Loucy (cell line): ENCODE data around the gene NOXA1.
"Not testable (repeated sequence)": the region's sequence is repeated elsewhere in the genome, so short reads cannot be mapped to it uniquely, and the experiment has no call there.

Source experiments
- H2AFZ ChIP-seq: fragments of 200-600 bp; sonication (generic); 2 replicates; pipeline ENCODE4 v1.6.0; 2016; ENCODE audit warnings: antibody characterized with exemption, mild to moderate bottlenecking, low read length, moderate library complexity
- H3F3A ChIP-seq: fragments of 200-600 bp; 2 replicates; pipeline ENCODE4 v1.6.0; 2016; ENCODE audit warnings: antibody characterized with exemption, low read depth, mild to moderate bottlenecking
- H3K27me3 ChIP-seq: fragments of 200-600 bp; sonication (generic); 2 replicates; pipeline ENCODE4 v1.6.1; 2014; ENCODE audit warnings: low read length, mild to moderate bottlenecking; ENCODE audit not compliant: insufficient read depth, poor library complexity, severe bottlenecking
- H3K36me3 ChIP-seq: fragments of 200-600 bp; sonication (generic); 2 replicates; pipeline ENCODE4 v1.6.1; 2016; ENCODE audit warnings: low read length; ENCODE audit not compliant: insufficient read depth
- H3K4me1 ChIP-seq: fragments of 200-600 bp; sonication (generic); 2 replicates; pipeline ENCODE4 v1.5.1; 2014; ENCODE audit warnings: low read length, mild to moderate bottlenecking; ENCODE audit not compliant: insufficient read depth, poor library complexity, severe bottlenecking
- H3K4me2 ChIP-seq: fragments of 200-600 bp; sonication (generic); 2 replicates; pipeline ENCODE4 v1.6.0; 2014; ENCODE audit warnings: antibody characterized with exemption, low read length, low read depth, mild to moderate bottlenecking; ENCODE audit not compliant: poor library complexity, severe bottlenecking
- H3K4me3 ChIP-seq: fragments of 200-600 bp; sonication (generic); 2 replicates; pipeline ENCODE4 v1.5.1; 2014; ENCODE audit warnings: low read length, mild to moderate bottlenecking, mixed read lengths; ENCODE audit not compliant: poor library complexity, severe bottlenecking
- H3K79me2 ChIP-seq: fragments of 200-600 bp; sonication (generic); 2 replicates; pipeline ENCODE4 v1.6.1; 2014; ENCODE audit warnings: low read length; ENCODE audit not compliant: insufficient read depth
- H3K9ac ChIP-seq: fragments of 200-600 bp; sonication (generic); 2 replicates; pipeline ENCODE4 v1.6.0; 2014; ENCODE audit warnings: mild to moderate bottlenecking, low read depth, low read length, moderate library complexity; ENCODE audit not compliant: poor library complexity, severe bottlenecking
- H3K9me2 ChIP-seq: fragments of 200-600 bp; sonication (generic); replicated peaks from 2 replicates; pipeline ENCODE4 v1.6.1; 2016; ENCODE audit warnings: low read depth, low read length, mixed read lengths
- H3K9me3 ChIP-seq: fragments of 200-600 bp; sonication (generic); 2 replicates; pipeline ENCODE4 v1.6.1; 2014; ENCODE audit warnings: mild to moderate bottlenecking, antibody characterized with exemption, low read length, low read depth; ENCODE audit not compliant: insufficient read depth
- H4K20me1 ChIP-seq: fragments of 200-600 bp; sonication (generic); 2 replicates; pipeline ENCODE4 v1.6.0; 2014; ENCODE audit warnings: antibody characterized with exemption, low read length, mild to moderate bottlenecking; ENCODE audit not compliant: insufficient read depth, poor library complexity, severe bottlenecking
- EZH2phosphoT487 ChIP-seq: fragments of 200-600 bp; IDR thresholded peaks from 2 replicates; pipeline ENCODE4 v1.6.1; 2018; ENCODE audit warnings: antibody characterized with exemption, mild to moderate bottlenecking, moderate library complexity, borderline replicate concordance
- TF ChIP-seq, protein P1 (sequence below): fragments of 200-600 bp; sonication (generic); conservative IDR thresholded peaks from 2 replicates; pipeline ENCODE4 v1.5.1; 2014; ENCODE audit warnings: mild to moderate bottlenecking, antibody characterized with exemption, low read length

The NOXA1 gene

DNA sequence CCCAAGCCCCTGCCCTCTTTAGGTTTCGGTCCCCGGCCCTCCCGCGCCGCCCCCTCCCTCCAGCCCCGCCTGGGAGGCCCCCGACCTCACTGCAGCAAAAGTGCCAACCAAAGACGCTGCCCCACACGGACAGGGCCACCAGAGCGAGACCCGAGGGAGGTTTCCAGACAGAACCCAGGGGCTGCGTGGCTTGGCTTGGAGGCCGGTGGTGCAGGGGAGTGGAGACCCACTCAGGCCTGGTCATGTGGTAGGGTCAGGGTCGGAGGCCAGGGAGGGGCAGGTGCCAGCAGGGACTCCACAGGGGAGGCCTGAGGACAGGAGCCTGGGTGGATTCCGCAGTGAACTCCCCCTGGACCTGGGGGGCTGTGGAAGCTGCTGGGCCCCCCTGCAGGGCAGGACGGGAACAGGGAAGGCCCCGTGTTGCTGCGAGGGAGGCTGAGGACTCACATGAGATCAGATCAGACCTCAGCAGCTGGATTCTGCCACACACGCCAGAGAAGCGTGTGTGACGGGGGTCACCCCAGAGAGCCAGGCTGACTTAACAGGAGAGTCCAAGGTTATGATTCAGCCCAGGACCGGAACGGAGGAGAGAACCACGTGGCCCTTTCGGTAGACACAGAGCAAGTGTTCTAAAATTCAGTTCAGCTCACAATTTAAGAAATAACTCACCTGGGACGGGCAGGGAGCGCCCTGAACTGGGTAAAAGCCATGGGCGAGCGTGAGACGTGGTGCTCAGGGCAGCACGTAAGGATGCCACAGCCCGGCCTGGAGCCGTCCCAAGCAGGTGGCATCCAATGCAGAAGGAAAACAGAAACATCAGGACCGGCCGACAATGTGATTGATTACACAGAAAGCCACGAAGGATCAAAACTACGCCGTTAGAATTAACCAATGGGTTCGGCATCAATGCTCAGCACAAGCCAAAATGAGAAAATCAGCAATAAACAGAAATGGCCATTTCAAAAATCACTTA lies 39.1 kb upstream of the NOXA1 start:
- H2AFZ ChIP-seq, result no peak overlapping the region
- H3F3A ChIP-seq, result no peaks in the 10 kb centered on the region
- no peaks in the 10 kb centered on the region; the same call in 1 of the 2 replicates for H3K9me3 ChIP-seq

DNA sequence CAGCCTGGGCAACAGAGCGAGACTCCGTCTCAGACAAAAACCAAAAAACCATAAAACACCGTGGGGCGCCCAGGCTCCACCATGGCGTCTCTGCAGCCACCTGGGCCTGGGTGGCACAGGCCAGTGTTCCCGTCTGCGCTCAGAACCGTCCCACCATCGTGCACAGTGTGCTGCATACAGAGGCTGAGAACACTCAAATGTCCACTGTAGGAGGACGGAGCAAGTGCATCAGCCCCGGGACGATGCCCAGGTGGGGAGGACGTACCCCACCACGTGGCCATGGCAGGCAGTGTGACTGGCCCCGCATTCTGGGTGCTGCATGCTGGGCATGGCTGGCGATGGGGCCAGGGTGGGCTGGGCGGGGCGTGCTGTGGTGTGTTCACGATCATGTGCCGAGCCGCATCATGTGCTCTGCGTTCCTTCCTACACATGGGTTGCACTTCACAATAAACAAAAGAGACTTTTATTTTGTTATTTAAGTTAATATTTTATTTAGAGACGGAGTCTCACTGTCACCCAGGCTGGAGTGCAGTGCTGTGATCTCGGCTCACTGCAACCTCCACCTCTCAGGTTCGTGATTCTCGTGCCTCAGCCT lies 38.0 kb upstream of the NOXA1 start:
- no peaks in the 10 kb centered on the region for H3K36me3 ChIP-seq
- H3K9me3 ChIP-seq, result no peaks in the 10 kb centered on the region; the same call in 1 of the 2 replicates
- TF ChIP-seq, protein P1, sequence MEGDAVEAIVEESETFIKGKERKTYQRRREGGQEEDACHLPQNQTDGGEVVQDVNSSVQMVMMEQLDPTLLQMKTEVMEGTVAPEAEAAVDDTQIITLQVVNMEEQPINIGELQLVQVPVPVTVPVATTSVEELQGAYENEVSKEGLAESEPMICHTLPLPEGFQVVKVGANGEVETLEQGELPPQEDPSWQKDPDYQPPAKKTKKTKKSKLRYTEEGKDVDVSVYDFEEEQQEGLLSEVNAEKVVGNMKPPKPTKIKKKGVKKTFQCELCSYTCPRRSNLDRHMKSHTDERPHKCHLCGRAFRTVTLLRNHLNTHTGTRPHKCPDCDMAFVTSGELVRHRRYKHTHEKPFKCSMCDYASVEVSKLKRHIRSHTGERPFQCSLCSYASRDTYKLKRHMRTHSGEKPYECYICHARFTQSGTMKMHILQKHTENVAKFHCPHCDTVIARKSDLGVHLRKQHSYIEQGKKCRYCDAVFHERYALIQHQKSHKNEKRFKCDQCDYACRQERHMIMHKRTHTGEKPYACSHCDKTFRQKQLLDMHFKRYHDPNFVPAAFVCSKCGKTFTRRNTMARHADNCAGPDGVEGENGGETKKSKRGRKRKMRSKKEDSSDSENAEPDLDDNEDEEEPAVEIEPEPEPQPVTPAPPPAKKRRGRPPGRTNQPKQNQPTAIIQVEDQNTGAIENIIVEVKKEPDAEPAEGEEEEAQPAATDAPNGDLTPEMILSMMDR, result no peak
- no peak for TF ChIP-seq EZH2phosphoT487
- no peaks in the 10 kb centered on the region for H3K4me1 ChIP-seq
- H3K9me2 ChIP-seq, result no peaks in the 10 kb centered on the region
- H4K20me1 ChIP-seq, result no peaks in the 10 kb centered on the region
- H3K4me3 ChIP-seq, result no peak overlapping the region
- no peaks in the 10 kb centered on the region for H3K79me2 ChIP-seq
- H3K27me3 ChIP-seq, result no peaks in the 10 kb centered on the region
- H3K4me2 ChIP-seq, result no peak overlapping the region
- H2AFZ ChIP-seq, result no peak overlapping the region
- no peaks in the 10 kb centered on the region for H3F3A ChIP-seq
- no peak overlapping the region for H3K9ac ChIP-seq

More for the DNA sequence above, 39.1 kb upstream of the NOXA1 start:
- H3K4me3 ChIP-seq, result no peak overlapping the region
- no peaks in the 10 kb centered on the region for H3K4me1 ChIP-seq
- H3K79me2 ChIP-seq, result no peaks in the 10 kb centered on the region
- H3K27me3 ChIP-seq, result no peaks in the 10 kb centered on the region
- TF ChIP-seq, protein P1, result no peak
- no peak for TF ChIP-seq EZH2phosphoT487
- H4K20me1 ChIP-seq, result no peaks in the 10 kb centered on the region
- no peak overlapping the region for H3K9ac ChIP-seq
- H3K9me2 ChIP-seq, result no peaks in the 10 kb centered on the region
- no peak overlapping the region for H3K4me2 ChIP-seq
- no peaks in the 10 kb centered on the region for H3K36me3 ChIP-seq

GRCh38 chr9:137386507-137387113 lies 36.6 kb upstream of the NOXA1 start:
- not testable (repeated sequence) for H3K4me3 ChIP-seq, H3K79me2 ChIP-seq, H3K9ac ChIP-seq, H3K4me2 ChIP-seq, H2AFZ ChIP-seq, H3K9me3 ChIP-seq, H3K27me3 ChIP-seq, H3K36me3 ChIP-seq, H3F3A ChIP-seq, H4K20me1 ChIP-seq, H3K9me2 ChIP-seq, H3K4me1 ChIP-seq
